A549 (cell line): Measurements from ENCODE around the gene MAGEH1.

Experiments
- EP300 ChIP-seq, 2 experiments: fragments of >200 bp; sonication (Bioruptor Twin); formaldehyde crosslinking; IDR thresholded peaks; 2 replicates in 1 of 2; 3 replicates in 1 of 2; pipeline ENCODE4 v1.6.1; 2016 to 2017
- MYC ChIP-seq: IDR thresholded peaks from 2 replicates; pipeline ENCODE4 v1.6.1; 2012; ENCODE audit warnings: mild to moderate bottlenecking, inconsistent platforms, low read length, improper control_type of control experiment, borderline replicate concordance
- RNF2 ChIP-seq: fragments of 200-600 bp; sonication (generic); IDR thresholded peaks from 2 replicates; pipeline ENCODE4 v1.6.1; 2016; ENCODE audit warnings: low read depth, mild to moderate bottlenecking, antibody characterized with exemption, moderate library complexity, borderline replicate concordance
- TF ChIP-seq, protein P1 (sequence below): fragments of >200 bp; sonication (Bioruptor Twin); formaldehyde crosslinking; IDR thresholded peaks from 3 replicates; pipeline ENCODE4 v1.5.1; 2016
- TF ChIP-seq, protein P2 (sequence below): IDR thresholded peaks from 2 replicates; pipeline ENCODE4 v1.6.1; 2012; ENCODE audit warnings: low read depth, borderline replicate concordance

DNA sequence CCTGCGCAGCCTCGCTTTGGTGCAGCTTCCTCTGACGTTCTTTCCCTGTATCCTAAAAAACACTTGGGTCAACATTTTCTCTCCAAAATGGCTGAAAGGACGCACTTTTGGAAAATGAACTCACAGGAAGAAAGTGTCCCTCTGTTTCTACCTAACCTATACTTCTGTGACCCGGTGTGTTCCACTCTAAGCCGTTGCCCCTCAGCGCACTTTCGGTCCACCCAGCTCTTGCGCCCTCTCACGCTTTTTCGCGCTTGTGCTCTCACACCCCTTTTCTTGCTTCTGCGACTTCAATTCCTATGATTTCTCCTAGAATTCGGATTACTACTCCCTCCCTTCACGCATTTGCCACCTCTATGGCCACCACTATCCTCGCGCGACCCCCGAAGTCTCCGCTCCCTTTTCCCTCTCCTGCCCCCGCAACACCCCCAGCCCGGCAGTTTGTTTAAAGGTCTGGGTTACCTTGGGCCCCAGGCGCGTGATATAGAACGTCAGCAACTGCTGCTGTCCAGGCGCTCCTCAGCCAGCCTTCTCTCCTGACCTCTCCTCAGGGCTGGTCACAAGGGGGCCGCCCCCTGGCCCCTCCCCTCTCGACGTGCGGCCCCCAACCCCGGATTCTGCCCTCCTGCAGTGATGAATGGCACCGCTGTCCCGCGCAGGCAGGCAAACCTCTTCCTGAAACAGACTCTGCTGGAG is 37.5 kb downstream of the MAGEH1 start, which contains the start of gene USP51:
- TF ChIP-seq, protein P1, sequence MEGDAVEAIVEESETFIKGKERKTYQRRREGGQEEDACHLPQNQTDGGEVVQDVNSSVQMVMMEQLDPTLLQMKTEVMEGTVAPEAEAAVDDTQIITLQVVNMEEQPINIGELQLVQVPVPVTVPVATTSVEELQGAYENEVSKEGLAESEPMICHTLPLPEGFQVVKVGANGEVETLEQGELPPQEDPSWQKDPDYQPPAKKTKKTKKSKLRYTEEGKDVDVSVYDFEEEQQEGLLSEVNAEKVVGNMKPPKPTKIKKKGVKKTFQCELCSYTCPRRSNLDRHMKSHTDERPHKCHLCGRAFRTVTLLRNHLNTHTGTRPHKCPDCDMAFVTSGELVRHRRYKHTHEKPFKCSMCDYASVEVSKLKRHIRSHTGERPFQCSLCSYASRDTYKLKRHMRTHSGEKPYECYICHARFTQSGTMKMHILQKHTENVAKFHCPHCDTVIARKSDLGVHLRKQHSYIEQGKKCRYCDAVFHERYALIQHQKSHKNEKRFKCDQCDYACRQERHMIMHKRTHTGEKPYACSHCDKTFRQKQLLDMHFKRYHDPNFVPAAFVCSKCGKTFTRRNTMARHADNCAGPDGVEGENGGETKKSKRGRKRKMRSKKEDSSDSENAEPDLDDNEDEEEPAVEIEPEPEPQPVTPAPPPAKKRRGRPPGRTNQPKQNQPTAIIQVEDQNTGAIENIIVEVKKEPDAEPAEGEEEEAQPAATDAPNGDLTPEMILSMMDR: peak; percentile 37
- TF ChIP-seq, protein P2, sequence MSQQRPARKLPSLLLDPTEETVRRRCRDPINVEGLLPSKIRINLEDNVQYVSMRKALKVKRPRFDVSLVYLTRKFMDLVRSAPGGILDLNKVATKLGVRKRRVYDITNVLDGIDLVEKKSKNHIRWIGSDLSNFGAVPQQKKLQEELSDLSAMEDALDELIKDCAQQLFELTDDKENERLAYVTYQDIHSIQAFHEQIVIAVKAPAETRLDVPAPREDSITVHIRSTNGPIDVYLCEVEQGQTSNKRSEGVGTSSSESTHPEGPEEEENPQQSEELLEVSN: no peak
- TF ChIP-seq EP300 (IDR thresholded peaks at IDR 0.05) (no peak), RNF2 (no peak), MYC (no peak)
